ENCODE measurements around the gene DUSP18. TPM values are rescaled to one million over a fixed set of nuclear protein-coding genes. Genes with fewer than 3 reads are reported as not detected.
"Not testable (repeated sequence)": the region's sequence is repeated elsewhere in the genome, so short reads cannot be mapped to it uniquely, and the experiment has no call there.

DUSP18 gene
- total RNA-seq, 1 donor from 2014 or later = 21.2 TPM

- DNase-seq (ENCODE audit: low spot score in 2 of 2) = no peak
- FAIRE-seq = no peak
Measured at GRCh38 chr22:30680991-30681770, 13.5 kb upstream of the DUSP18 start.

GRCh38 chr22:30679895-30680690, 12.4 kb upstream of the DUSP18 start:
- DNase-seq (ENCODE audit: low spot score in 2 of 2); FAIRE-seq: not testable (repeated sequence)

GRCh38 chr22:30676565-30676964, 8.9 kb upstream of the DUSP18 start:
- not testable (repeated sequence) for FAIRE-seq; DNase-seq (ENCODE audit: low spot score in 2 of 2)

- no peak for DNase-seq (ENCODE audit: low spot score in 2 of 2)
- no peak for FAIRE-seq
Measured at GRCh38 chr22:30675436-30675835, 7.8 kb upstream of the DUSP18 start.

GRCh38 chr22:30674482-30674881, 6.8 kb upstream of the DUSP18 start:
- FAIRE-seq = no peak

GRCh38 chr22:30673136-30673535, 5.5 kb upstream of the DUSP18 start:
- FAIRE-seq = no peak
- no peak for DNase-seq (ENCODE audit: low spot score in 2 of 2)

More at GRCh38 chr22:30674482-30674881, 6.8 kb upstream of the DUSP18 start:
- no peak for DNase-seq (ENCODE audit: low spot score in 2 of 2)

GRCh38 chr22:30671071-30671470, 3.4 kb upstream of the DUSP18 start:
- no peak for DNase-seq (ENCODE audit: low spot score in 2 of 2)
- no peak for FAIRE-seq

GRCh38 chr22:30668386-30668710, 673 bp upstream of the DUSP18 start:
- no peak for DNase-seq (ENCODE audit: low spot score in 2 of 2)
- FAIRE-seq = no peak

GRCh38 chr22:30667107-30667493, 575 bp downstream of the DUSP18 start:
- DNase-seq (ENCODE audit: low spot score in 2 of 2) (no peak), FAIRE-seq (no peak)

- no peak for DNase-seq (ENCODE audit: low spot score in 2 of 2)
- no peak for FAIRE-seq
Measured at GRCh38 chr22:30665786-30666185, 1.9 kb downstream of the DUSP18 start.

- DNase-seq (ENCODE audit: low spot score in 2 of 2) (no peak), FAIRE-seq (no peak)
Measured at GRCh38 chr22:30665266-30665665, 2.4 kb downstream of the DUSP18 start.

GRCh38 chr22:30664798-30665197, 2.9 kb downstream of the DUSP18 start:
- DNase-seq (ENCODE audit: low spot score in 2 of 2) (no peak), FAIRE-seq (no peak)

GRCh38 chr22:30662040-30662439, 5.6 kb downstream of the DUSP18 start:
- no peak for DNase-seq (ENCODE audit: low spot score in 2 of 2)
- FAIRE-seq = no peak

- no peak for FAIRE-seq
- DNase-seq (ENCODE audit: low spot score in 2 of 2) = no peak
Measured at GRCh38 chr22:30655532-30655931, 12.1 kb downstream of the DUSP18 start.

- FAIRE-seq (no peak), DNase-seq (ENCODE audit: low spot score in 2 of 2) (no peak)
Measured at GRCh38 chr22:30654361-30654760, 13.3 kb downstream of the DUSP18 start.

GRCh38 chr22:30652852-30653251, 14.8 kb downstream of the DUSP18 start:
- DNase-seq (ENCODE audit: low spot score in 2 of 2) = no peak
- FAIRE-seq = no peak

- FAIRE-seq = no peak
Measured at GRCh38 chr22:30650508-30651116, 17.1 kb downstream of the DUSP18 start.

GRCh38 chr22:30649430-30650007, 18.2 kb downstream of the DUSP18 start:
- DNase-seq (ENCODE audit: low spot score in 2 of 2) = peak in 1 of 2 donors; percentile 64
- no peak for FAIRE-seq

More at GRCh38 chr22:30650508-30651116, 17.1 kb downstream of the DUSP18 start:
- peak in 1 of 2 donors; percentile 42 for DNase-seq (ENCODE audit: low spot score in 2 of 2)

GRCh38 chr22:30648825-30649224, 18.9 kb downstream of the DUSP18 start:
- FAIRE-seq (no peak), DNase-seq (ENCODE audit: low spot score in 2 of 2) (no peak)

- FAIRE-seq (no peak), DNase-seq (ENCODE audit: low spot score in 2 of 2) (no peak)
Measured at GRCh38 chr22:30647536-30647935, 20.1 kb downstream of the DUSP18 start.

Measured in frontal cortex (tissue), 4 donors.